ENCODE results near the gene CLASRP.
"Not testable (repeated sequence)": the region's sequence is repeated elsewhere in the genome, so short reads cannot be mapped to it uniquely, and the experiment has no call there.

The CLASRP gene

GRCh38 chr19:45107621-45108150 is 68.8 kb downstream of the CLASRP start:
- peak overlapping the region; percentile 93 for H3K4me2 ChIP-seq
- peak overlapping the region; percentile 80 for H3K27ac ChIP-seq
- peak overlapping the region; percentile 52; the same call in 1 of the 2 replicates for H3K4me3 ChIP-seq
- peaks cover 100% of the 10 kb centered on the region for H3K4me1 ChIP-seq
- H3K27me3 ChIP-seq, result no peaks in the 10 kb centered on the region
- peak overlapping the region; percentile 77 for H3K9ac ChIP-seq
- no peaks in the 10 kb centered on the region for H3K9me3 ChIP-seq
- TF ChIP-seq Cebpa-rat (IDR thresholded peaks at IDR 0.05), result no peak
- peaks cover 7% of the 10 kb centered on the region for H3K36me3 ChIP-seq
- H4K20me1 ChIP-seq, result peaks cover 33% of the 10 kb centered on the region

GRCh38 chr19:45110851-45111266 is 72.0 kb downstream of the CLASRP start:
- Histone ChIP-seq H3K4me1 (peaks cover 100% of the 10 kb centered on the region), H3K9ac (0 out of 2 replicates have a peak overlapping the region, but pooled peaks have one; percentile 40), H3K27ac (peak overlapping the region; percentile 80), H3K36me3 (peaks cover 7% of the 10 kb centered on the region), H3K4me3 (no peak overlapping the region), H3K9me3 (no peaks in the 10 kb centered on the region), H3K4me2 (peak overlapping the region; percentile 93), H3K27me3 (no peaks in the 10 kb centered on the region), H4K20me1 (peaks cover 11% of the 10 kb centered on the region; the same call in 1 of the 2 replicates)
- TF ChIP-seq Cebpa-rat (IDR thresholded peaks at IDR 0.05), result no peak

- Histone ChIP-seq H3K9me3 (no peaks in the 10 kb centered on the region), H3K36me3 (peaks cover 7% of the 10 kb centered on the region), H3K4me1 (peaks cover 100% of the 10 kb centered on the region), H3K4me2 (peak overlapping the region; percentile 93), H3K4me3 (no peak overlapping the region), H4K20me1 (peaks cover 8% of the 10 kb centered on the region; the same call in 1 of the 2 replicates), H3K9ac (peak overlapping the region; percentile 75), H3K27me3 (no peaks in the 10 kb centered on the region), H3K27ac (peak overlapping the region; percentile 95)
- TF ChIP-seq Cebpa-rat (IDR thresholded peaks at IDR 0.05), result no peak
Observed at GRCh38 chr19:45112111-45112827, 73.4 kb downstream of the CLASRP start.

GRCh38 chr19:45113628-45114027 is 74.8 kb downstream of the CLASRP start:
- Histone ChIP-seq H3K4me1 (peaks cover 100% of the 10 kb centered on the region), H3K27ac (peak overlapping the region; percentile 95)

GRCh38 chr19:45114116-45114515 is 75.3 kb downstream of the CLASRP start:
- TF ChIP-seq Cebpa-rat (IDR thresholded peaks at IDR 0.05), result no peak
- H3K4me1 ChIP-seq, result peaks cover 100% of the 10 kb centered on the region
- peaks cover 7% of the 10 kb centered on the region for H3K36me3 ChIP-seq
- no peaks in the 10 kb centered on the region for H3K27me3 ChIP-seq
- no peaks in the 10 kb centered on the region for H3K9me3 ChIP-seq
- peak overlapping the region; percentile 75 for H3K9ac ChIP-seq
- peak overlapping the region; percentile 93 for H3K4me2 ChIP-seq
- peaks cover 23% of the 10 kb centered on the region; the same call in 1 of the 2 replicates for H4K20me1 ChIP-seq
- H3K27ac ChIP-seq, result peak overlapping the region; percentile 95
- H3K4me3 ChIP-seq, result peak overlapping the region; percentile 29; the same call in 1 of the 2 replicates

More at GRCh38 chr19:45113628-45114027, 74.8 kb downstream of the CLASRP start:
- Histone ChIP-seq H3K9me3 (no peaks in the 10 kb centered on the region), H3K4me2 (peak overlapping the region; percentile 93), H3K36me3 (peaks cover 7% of the 10 kb centered on the region), H3K9ac (peak overlapping the region; percentile 75), H3K27me3 (no peaks in the 10 kb centered on the region), H4K20me1 (peaks cover 18% of the 10 kb centered on the region; the same call in 1 of the 2 replicates), H3K4me3 (peak overlapping the region; percentile 29; the same call in 1 of the 2 replicates)
- TF ChIP-seq Cebpa-rat (IDR thresholded peaks at IDR 0.05), result no peak

- Histone ChIP-seq H3K9ac (peak overlapping the region; percentile 74), H3K27ac (peak overlapping the region; percentile 95), H3K4me1 (peaks cover 100% of the 10 kb centered on the region), H4K20me1 (peaks cover 35% of the 10 kb centered on the region; the same call in 1 of the 2 replicates), H3K4me2 (peak overlapping the region; percentile 93), H3K4me3 (0 out of 2 replicates have a peak overlapping the region, but pooled peaks have one; percentile 25), H3K36me3 (peaks cover 7% of the 10 kb centered on the region), H3K9me3 (no peaks in the 10 kb centered on the region), H3K27me3 (no peaks in the 10 kb centered on the region)
- no peak for TF ChIP-seq Cebpa-rat (IDR thresholded peaks at IDR 0.05)
Observed at GRCh38 chr19:45115809-45116615, 77.2 kb downstream of the CLASRP start.

- Histone ChIP-seq H3K9ac (peak overlapping the region; percentile 81), H3K27me3 (no peaks in the 10 kb centered on the region), H3K4me2 (peak overlapping the region; percentile 93), H3K4me3 (peak overlapping the region; percentile 52), H3K27ac (peak overlapping the region; percentile 95), H4K20me1 (peaks cover 47% of the 10 kb centered on the region; the same call in 1 of the 2 replicates), H3K9me3 (no peaks in the 10 kb centered on the region), H3K4me1 (peaks cover 100% of the 10 kb centered on the region), H3K36me3 (peaks cover 4% of the 10 kb centered on the region)
- no peak for TF ChIP-seq Cebpa-rat (IDR thresholded peaks at IDR 0.05)
Observed at GRCh38 chr19:45117167-45117594, 78.3 kb downstream of the CLASRP start.

GRCh38 chr19:45117671-45118070 is 78.8 kb downstream of the CLASRP start:
- TF ChIP-seq Cebpa-rat (IDR thresholded peaks at IDR 0.05), result no peak
- Histone ChIP-seq H3K27me3 (no peaks in the 10 kb centered on the region), H3K36me3 (no peaks in the 10 kb centered on the region), H3K4me3 (peak overlapping the region; percentile 52), H3K4me2 (peak overlapping the region; percentile 93), H3K4me1 (peaks cover 100% of the 10 kb centered on the region), H3K27ac (peak overlapping the region; percentile 95), H3K9me3 (no peaks in the 10 kb centered on the region), H3K9ac (peak overlapping the region; percentile 81), H4K20me1 (peaks cover 52% of the 10 kb centered on the region; the same call in 1 of the 2 replicates)

GRCh38 chr19:45118106-45118505 is 79.3 kb downstream of the CLASRP start:
- peak overlapping the region; percentile 81 for H3K9ac ChIP-seq
- H4K20me1 ChIP-seq, result peaks cover 56% of the 10 kb centered on the region; the same call in 1 of the 2 replicates

GRCh38 chr19:45118591-45119355 is 79.9 kb downstream of the CLASRP start:
- H3K27ac ChIP-seq, result peak overlapping the region; percentile 95
- peaks cover 100% of the 10 kb centered on the region for H3K4me1 ChIP-seq
- H3K27me3 ChIP-seq, H3K9me3 ChIP-seq, H3K36me3 ChIP-seq: not testable (repeated sequence)
- peak overlapping the region; percentile 52 for H3K4me3 ChIP-seq
- peaks cover 63% of the 10 kb centered on the region for H4K20me1 ChIP-seq
- H3K4me2 ChIP-seq, result peak overlapping the region; percentile 93
- H3K9ac ChIP-seq, result peak overlapping the region; percentile 81

More at GRCh38 chr19:45118106-45118505, 79.3 kb downstream of the CLASRP start:
- Histone ChIP-seq H3K4me3 (peak overlapping the region; percentile 52), H3K36me3 (0 out of 2 replicates have a peak, but pooled peaks cover under 1% of the 10 kb centered on the region), H3K4me2 (peak overlapping the region; percentile 93), H3K9me3 (no peaks in the 10 kb centered on the region), H3K27me3 (no peaks in the 10 kb centered on the region), H3K27ac (peak overlapping the region; percentile 95), H3K4me1 (peaks cover 100% of the 10 kb centered on the region)
- TF ChIP-seq Cebpa-rat (IDR thresholded peaks at IDR 0.05), result no peak

Measured in BLaER1 (cell line).